Measurements from ENCODE around the gene FAIM2.

- TF ChIP-seq CTCF (IDR thresholded peaks at IDR 0.05) (no peak), POLR2A (IDR thresholded peaks at IDR 0.05) (no peak), EP300 (IDR thresholded peaks at IDR 0.05) (no peak)
These were observed 48.7 kb downstream of the FAIM2 start for GRCh38 chr12:49854976-49855375.
